Measurements from ENCODE around the gene DENND4B.

DENND4B gene

DNA sequence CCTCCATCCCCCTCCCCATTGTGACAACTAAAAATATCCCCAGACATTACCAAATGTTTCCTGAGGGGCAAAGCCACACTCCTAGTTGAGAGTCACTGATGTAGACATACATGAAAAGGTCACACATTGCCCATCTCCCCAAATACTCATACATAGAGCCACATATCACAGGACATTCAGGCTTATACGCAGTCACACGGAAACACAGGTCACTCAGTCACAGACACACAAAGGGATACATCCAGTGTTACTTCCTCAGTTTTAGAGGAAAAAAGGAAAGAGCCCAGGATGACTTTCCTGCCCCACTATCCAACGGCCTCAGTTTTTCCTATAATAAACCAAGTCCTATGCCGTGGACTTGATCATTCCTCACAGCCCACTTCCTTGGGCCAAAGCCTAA is 14.9 kb upstream of the DENND4B start:
- Mint-ChIP-seq H3K27me3 (no peaks in the 10 kb centered on the region), H3K27ac (peak overlapping the region; percentile 0), H3K4me3 (no peak overlapping the region), H3K4me1 (peaks cover 51% of the 10 kb centered on the region), H3K36me3 (peaks cover 1% of the 10 kb centered on the region), H3K9me3 (no peaks in the 10 kb centered on the region)

DNA sequence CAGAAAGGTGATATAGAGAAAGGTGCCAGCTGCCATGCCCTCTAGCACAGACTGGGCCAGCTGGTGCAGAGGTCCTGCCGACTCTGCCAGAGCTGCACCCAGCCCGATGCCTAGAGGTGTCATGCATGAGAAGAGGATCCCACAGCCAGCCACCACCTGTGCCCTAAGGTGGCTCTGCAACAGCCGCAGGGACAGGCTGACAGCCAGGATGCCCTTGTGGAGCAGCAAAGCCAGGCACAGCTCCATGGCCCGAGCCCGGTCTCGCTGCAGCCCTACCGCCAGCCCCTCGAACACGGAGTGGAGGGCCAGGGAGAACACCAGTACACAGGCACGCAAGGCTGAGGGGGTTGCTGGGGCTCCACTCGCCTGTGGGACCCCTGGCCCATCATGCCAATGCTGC is 13.7 kb upstream of the DENND4B start:
- Mint-ChIP-seq H3K4me1 (peaks cover 51% of the 10 kb centered on the region), H3K27me3 (no peaks in the 10 kb centered on the region), H3K4me3 (no peak overlapping the region), H3K36me3 (peaks cover 1% of the 10 kb centered on the region), H3K27ac (no peak overlapping the region), H3K9me3 (no peaks in the 10 kb centered on the region)

DNA sequence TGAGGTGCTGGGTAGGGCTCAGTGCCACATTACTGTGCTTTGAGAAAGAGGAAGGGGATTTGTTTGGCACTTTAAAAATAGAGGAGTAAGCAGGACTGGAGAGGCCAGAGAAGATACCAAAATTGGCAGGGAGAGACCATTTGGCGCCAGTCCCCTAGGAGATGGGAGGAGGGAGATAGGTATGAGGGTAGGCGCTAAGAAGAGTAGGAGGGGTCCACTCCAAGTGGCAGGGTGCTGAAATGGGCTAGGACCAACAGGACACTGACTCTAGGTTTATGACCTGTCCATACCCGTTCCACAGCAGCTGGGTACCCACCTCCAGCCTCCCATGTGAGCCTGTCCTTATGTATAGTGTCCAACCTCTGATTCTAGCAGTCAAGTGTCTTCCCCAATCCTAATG is 12.9 kb upstream of the DENND4B start:
- H3K27ac Mint-ChIP-seq = no peak overlapping the region
- peaks cover 1% of the 10 kb centered on the region for H3K36me3 Mint-ChIP-seq
- peaks cover 56% of the 10 kb centered on the region for H3K4me1 Mint-ChIP-seq
- no peaks in the 10 kb centered on the region for H3K27me3 Mint-ChIP-seq
- H3K9me3 Mint-ChIP-seq = no peaks in the 10 kb centered on the region
- H3K4me3 Mint-ChIP-seq = no peak overlapping the region

DNA sequence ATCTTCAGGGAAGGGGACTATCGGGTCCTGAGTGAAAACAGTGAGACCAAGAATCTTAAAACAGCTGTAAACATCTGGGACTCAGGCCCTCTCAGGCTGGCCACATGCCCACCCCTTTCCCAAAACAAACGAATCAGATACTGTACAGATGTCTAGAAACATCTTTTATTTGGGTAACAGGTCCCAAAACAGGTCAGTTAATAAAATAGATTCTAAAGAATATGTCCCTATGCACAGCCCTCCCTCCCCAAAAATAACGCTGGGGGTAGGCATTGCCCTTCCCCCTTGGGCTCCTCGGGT is 12.4 kb upstream of the DENND4B start:
- Mint-ChIP-seq H3K36me3 (peaks cover 1% of the 10 kb centered on the region), H3K4me3 (peak overlapping the region; percentile 95), H3K4me1 (peaks cover 57% of the 10 kb centered on the region), H3K27me3 (no peaks in the 10 kb centered on the region), H3K9me3 (no peaks in the 10 kb centered on the region), H3K27ac (peak overlapping the region; percentile 96)

DNA sequence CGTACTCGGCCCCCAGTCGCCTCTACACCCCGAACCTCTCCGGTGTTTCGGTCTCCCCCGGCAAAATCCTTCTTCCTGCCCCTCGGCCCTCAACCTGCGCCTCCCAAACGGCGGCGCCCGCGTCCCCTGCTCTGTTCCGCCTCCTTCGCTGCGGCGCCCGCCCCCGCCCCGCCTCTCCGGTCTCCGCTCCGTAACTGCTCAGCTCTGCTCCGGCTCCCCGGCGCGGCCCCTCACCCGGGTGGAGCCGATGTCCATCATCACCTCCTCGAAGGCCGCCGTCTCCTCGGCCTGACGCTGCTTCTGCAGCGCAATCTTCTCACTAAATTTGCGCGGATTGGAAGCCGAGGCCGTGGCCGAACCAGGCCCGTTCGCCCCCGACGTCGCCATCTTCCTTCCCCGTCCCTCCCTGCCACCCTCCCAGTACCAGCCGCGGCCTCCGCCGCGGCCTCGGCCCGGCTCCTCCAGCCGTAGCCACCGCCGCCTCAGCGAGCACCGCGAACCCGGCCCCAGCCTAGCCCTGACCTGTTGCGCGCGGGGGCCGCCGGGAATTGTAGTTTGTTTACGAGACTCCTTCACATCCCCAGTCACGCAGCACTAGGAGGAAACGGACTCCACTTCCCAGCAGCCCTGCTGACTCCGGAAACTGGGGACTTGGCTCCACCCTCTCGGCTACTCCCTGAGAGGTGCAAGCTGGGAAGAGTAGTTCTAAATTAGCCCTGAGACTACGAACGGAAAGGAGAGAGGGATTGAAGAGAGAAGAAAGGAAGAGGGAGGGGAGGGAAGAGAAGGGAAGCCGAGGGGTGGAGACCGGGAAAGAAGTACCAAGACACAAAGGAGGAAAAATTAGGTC is 11.8 kb upstream of the DENND4B start, which contains the start of gene CRTC2:
Gene CRTC2, minus strand, starts transcription at position 502 of the 850 bp plus-strand sequence. Its CDS starts 115 bp downstream, at position 387.
- Mint-ChIP-seq H3K4me1 (peaks cover 56% of the 10 kb centered on the region), H3K27ac (peak within 1 kb of the TSS; percentile 96), H3K36me3 (peaks cover 1% of the 10 kb centered on the region)

DNA sequence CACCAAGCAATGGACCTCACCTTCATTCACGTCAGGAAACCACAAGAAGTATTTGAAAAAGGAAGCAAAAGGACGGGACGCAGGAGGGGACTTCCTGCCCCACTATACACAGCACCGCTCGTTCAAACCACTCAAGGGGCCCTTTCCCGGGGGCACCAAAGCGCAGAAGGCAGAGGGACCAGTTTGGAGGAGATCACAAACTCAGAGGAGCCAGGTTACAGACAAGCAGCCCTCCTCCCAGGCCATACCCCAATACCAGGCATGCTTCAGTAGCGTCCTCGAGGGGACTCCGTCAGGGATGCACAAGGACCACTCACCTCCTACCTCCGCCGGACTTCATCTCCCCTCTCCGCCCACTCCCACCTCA is 11.2 kb upstream of the DENND4B start:
- peak overlapping the region; percentile 95 for H3K4me3 Mint-ChIP-seq
- no peaks in the 10 kb centered on the region for H3K27me3 Mint-ChIP-seq
- H3K9me3 Mint-ChIP-seq = no peaks in the 10 kb centered on the region
- peak overlapping the region; percentile 96 for H3K27ac Mint-ChIP-seq
- H3K4me1 Mint-ChIP-seq = peaks cover 55% of the 10 kb centered on the region
- H3K36me3 Mint-ChIP-seq = peaks cover 1% of the 10 kb centered on the region

More for the DNA sequence above, 11.8 kb upstream of the DENND4B start, which contains the start of gene CRTC2:
- H3K9me3 Mint-ChIP-seq = no peaks in the 10 kb centered on the region
- H3K4me3 Mint-ChIP-seq = peak within 1 kb of the TSS; percentile 95
- no peaks in the 10 kb centered on the region for H3K27me3 Mint-ChIP-seq

DNA sequence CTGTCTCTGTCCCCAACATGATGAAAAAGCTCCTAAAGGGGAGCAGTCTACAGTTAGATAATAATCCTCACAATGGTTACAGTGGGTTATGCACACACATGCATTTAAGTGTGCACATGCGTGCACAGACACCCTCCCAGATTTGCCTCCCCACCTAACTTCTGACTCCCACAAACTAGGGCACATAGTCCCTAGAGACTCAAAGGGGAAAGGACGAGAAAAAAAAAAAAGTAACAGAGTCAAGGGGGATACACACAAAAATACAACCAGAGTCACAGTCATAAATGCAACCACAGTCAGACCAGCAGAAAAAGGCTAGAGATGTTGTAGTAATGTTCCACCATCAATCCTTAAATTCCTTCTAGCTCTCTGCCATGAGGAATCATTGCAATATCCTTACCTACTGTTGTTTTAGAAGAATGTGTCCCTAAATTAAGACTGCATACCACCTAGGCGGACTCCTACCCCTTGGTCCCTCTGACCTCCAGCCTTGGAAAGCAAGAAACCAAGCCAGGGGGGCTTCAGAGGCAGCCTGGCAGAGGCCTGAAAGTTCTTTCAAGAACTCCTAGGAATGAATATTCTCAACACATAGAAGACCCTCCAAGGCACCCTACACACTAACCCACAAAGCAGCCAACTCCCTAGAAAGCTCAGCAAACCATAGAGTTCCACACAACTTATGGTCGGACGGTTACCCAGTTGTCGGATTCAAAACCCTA is 10.6 kb upstream of the DENND4B start:
- no peaks in the 10 kb centered on the region for H3K27me3 Mint-ChIP-seq
- H3K4me1 Mint-ChIP-seq = peaks cover 50% of the 10 kb centered on the region
- peak overlapping the region; percentile 96 for H3K27ac Mint-ChIP-seq
- peak overlapping the region; percentile 95 for H3K4me3 Mint-ChIP-seq
- H3K36me3 Mint-ChIP-seq = peaks cover under 1% of the 10 kb centered on the region
- H3K9me3 Mint-ChIP-seq = no peaks in the 10 kb centered on the region

DNA sequence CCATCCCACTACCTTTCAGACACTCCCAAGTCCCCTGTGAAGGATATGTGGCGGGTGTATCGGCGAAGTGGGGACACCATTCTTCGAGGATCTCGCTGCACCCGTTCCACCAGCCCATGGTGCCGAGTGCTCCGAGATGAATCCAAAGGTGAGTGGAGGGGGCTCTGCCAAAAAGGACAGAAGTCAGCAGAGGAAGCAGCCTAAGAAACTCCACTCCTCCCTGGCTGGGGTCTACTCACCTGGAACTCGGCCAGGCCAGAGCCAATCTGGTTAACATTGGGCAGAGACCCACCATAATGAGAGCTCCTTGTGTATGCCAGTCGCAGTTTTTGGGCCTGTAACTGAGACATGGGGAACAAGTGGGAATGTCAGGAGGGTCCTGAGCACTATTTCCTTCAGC is 8.3 kb upstream of the DENND4B start:
- peak overlapping the region; percentile 93 for H3K27ac Mint-ChIP-seq
- no peak overlapping the region for H3K4me3 Mint-ChIP-seq
- no peaks in the 10 kb centered on the region for H3K27me3 Mint-ChIP-seq
- H3K36me3 Mint-ChIP-seq = peaks cover 10% of the 10 kb centered on the region
- peaks cover 50% of the 10 kb centered on the region for H3K4me1 Mint-ChIP-seq
- H3K9me3 Mint-ChIP-seq = no peaks in the 10 kb centered on the region

DNA sequence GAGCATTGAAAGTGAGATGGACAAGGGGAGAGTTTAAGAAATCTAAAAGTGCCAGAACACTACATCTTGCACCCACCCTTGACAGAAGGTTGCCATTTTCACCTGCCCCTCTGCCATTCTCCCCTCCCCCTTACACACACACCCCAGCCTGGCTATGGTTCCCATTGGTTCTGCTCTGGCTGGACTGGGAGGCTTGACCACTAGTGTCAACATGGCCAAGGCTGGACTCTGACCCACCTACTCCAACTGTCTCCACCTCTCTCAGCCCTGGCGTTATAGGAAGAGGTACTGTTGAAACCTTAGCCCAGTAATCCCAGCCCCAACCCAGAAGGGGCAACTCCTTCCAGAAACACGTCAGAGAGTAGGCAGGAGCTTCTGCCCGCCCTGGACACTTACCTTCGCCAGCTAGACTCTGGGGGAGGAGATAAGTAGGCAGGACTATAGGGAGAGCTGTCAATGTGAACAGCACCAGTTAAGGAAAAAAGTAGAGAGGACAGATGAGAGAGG is 7.4 kb upstream of the DENND4B start:
- Mint-ChIP-seq H3K4me3 (peak overlapping the region; percentile 34), H3K4me1 (peaks cover 50% of the 10 kb centered on the region), H3K36me3 (peaks cover 10% of the 10 kb centered on the region)

DNA sequence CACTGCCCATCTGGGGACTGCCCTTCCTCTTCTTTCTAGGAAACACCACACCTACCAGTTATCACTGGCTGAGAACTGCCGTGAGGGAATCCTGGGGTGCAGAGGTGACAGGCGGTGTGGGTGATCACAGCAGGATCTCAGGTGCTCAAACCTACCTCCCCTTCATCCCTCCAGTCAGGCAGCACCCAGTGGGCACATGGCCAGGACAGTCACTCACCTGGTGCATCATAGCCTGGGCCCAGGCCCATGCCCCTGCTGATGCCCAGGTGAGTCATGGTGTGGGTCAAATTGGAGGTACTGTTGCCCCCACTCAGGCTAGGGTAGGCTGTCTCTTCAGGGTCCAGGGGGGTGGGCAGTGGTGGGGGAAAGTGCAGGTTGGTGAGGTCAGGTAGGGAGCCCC is 5.3 kb upstream of the DENND4B start:
- no peaks in the 10 kb centered on the region for H3K9me3 Mint-ChIP-seq
- peaks cover 41% of the 10 kb centered on the region for H3K4me1 Mint-ChIP-seq
- H3K27me3 Mint-ChIP-seq = no peaks in the 10 kb centered on the region
- no peak overlapping the region for H3K4me3 Mint-ChIP-seq
- peak overlapping the region; percentile 55 for H3K27ac Mint-ChIP-seq
- H3K36me3 Mint-ChIP-seq = peaks cover 12% of the 10 kb centered on the region

More for the DNA sequence above, 7.4 kb upstream of the DENND4B start:
- Mint-ChIP-seq H3K27me3 (no peaks in the 10 kb centered on the region), H3K27ac (peak overlapping the region; percentile 93), H3K9me3 (no peaks in the 10 kb centered on the region)

DNA sequence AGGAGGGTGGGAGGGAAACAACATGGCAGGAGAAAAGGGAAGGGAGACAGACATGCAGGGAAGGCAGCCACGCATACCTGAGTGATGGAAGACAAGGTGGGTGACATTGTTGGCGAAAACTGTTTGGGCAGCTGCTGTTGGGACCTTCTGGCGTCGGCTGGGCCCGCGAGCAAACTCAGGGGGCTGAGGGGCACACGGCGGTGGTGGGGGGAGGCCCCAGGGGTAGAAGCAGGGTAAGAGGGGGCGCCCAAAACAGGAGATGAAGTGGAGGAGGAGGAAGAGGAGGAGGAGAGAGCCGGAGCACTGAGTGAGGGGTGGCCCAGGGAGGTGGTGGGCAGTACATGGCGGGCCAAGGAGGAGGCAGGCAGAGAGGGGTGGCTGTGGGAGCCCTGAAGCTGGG is 4.7 kb upstream of the DENND4B start:
- Mint-ChIP-seq H3K4me1 (peaks cover 34% of the 10 kb centered on the region), H3K27me3 (no peaks in the 10 kb centered on the region), H3K36me3 (peaks cover 12% of the 10 kb centered on the region), H3K9me3 (no peaks in the 10 kb centered on the region), H3K4me3 (no peak overlapping the region), H3K27ac (peak overlapping the region; percentile 96)

DNA sequence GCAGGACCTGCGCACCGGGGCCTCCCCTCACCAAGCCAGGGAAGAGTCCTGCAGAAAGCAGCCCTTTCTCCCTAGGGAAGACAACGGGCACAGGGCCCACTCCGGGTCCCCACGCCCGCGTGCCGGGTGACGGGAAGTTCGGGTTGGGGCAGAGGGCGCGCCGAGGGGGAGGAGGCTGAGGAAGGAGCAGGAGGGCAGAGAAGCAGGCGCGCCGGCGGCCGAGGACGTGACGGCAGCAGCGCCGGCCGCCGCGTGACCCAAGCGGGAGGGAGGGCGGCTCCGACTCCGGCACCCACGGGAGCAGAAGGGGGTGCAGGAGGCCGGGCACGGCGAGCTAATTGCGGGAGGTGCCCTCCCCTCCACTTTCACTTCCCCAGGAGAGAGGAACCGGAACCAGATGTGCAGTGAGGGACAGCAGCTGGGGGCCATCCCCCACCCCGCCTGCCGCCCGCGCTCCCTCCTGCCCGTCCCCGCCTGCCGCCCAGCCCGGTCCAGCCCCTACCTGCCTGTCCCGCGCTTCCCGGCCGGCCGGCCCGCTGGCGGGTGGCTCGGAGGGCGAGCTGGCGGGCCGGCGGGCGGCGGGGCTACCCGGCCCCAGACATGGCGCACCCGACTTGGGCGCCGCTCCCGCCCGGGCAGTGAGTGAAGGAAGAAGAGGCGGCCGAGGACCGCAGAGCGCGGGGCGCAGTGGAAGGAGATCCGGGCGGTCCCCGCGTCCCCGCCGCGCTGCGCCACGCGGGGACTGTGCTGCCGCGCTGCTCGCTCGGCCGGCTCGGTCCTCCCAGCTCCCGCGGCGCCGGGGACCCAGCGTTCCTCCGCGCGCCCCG is 510 bp downstream of the DENND4B start:
- Mint-ChIP-seq H3K9me3 (no peaks in the 10 kb centered on the region), H3K36me3 (peaks cover 13% of the 10 kb centered on the region), H3K4me1 (peaks cover 41% of the 10 kb centered on the region), H3K27me3 (no peaks in the 10 kb centered on the region), H3K4me3 (peak overlapping the region; percentile 90), H3K27ac (peak overlapping the region; percentile 95)

DNA sequence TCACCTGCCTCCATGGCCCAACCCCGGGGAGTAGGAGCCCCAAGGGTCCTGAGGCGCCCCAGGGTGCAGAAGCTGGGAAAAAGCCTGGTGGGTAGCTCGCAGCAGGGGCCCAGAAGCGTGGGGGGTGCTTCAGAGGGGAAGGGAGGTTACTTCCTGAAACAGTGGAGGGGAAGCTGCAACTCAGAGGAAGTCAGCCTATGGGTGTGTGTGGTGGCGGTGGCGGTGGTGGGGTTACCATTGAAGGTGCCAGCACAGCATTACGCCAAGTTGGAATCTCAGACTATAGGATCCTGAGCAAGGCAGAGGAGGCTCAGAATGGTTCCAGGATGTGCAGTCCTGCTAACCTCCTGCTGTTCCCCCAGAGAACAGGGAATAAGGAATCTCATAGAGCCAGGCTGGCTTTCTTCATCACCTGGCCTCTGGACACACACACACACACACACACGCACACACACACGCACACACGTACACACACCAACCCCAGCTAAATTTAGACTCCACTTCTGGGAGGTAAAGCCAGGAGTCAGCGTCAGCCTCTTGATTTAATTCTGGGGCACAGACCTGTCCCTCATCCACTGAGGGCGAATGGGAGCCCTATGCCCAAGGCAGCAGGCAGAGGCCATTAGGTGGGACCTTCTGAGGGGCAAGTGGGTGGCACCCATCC is 1.3 kb downstream of the DENND4B start:
- no peaks in the 10 kb centered on the region for H3K9me3 Mint-ChIP-seq
- peak overlapping the region; percentile 90 for H3K4me3 Mint-ChIP-seq
- H3K27me3 Mint-ChIP-seq = no peaks in the 10 kb centered on the region
- peak overlapping the region; percentile 95 for H3K27ac Mint-ChIP-seq
- H3K36me3 Mint-ChIP-seq = peaks cover 8% of the 10 kb centered on the region
- peaks cover 38% of the 10 kb centered on the region for H3K4me1 Mint-ChIP-seq

DNA sequence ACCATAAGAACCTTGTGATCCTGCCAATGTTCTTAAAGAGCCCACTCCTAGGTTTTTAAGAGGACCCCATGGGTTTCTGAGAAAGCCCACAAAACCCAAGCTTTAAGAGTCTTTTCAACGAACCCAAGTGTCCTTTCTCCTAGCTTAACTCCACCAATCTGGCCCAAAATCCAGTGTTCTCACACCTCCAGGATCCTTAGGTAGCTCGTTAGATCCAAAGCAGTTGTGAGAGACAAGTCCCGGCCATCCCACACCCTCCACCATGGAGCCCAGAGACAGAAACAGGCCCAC is 1.7 kb downstream of the DENND4B start:
- Mint-ChIP-seq H3K4me1 (peaks cover 39% of the 10 kb centered on the region), H3K27me3 (no peaks in the 10 kb centered on the region), H3K36me3 (peaks cover 10% of the 10 kb centered on the region), H3K27ac (peak overlapping the region; percentile 95), H3K4me3 (peak overlapping the region; percentile 90), H3K9me3 (no peaks in the 10 kb centered on the region)

All from activated naive CD4-positive, alpha-beta T cell treated with anti-CD3 and anti-CD28 coated beads, Interleukin-2, amount 50 U/mL, for 24 hours (primary cell).